ENCODE results near the gene ZNF692. TPM values are rescaled to one million over a fixed set of nuclear protein-coding genes. Genes with fewer than 3 reads are reported as not detected.

Gene ZNF692
- total and polyA plus RNA-seq, 2 of the 13 experiments (the other 11 are each of a cell fraction or from before 2014, with no cell fraction given) = 27.3 to 45.8 TPM

DNA sequence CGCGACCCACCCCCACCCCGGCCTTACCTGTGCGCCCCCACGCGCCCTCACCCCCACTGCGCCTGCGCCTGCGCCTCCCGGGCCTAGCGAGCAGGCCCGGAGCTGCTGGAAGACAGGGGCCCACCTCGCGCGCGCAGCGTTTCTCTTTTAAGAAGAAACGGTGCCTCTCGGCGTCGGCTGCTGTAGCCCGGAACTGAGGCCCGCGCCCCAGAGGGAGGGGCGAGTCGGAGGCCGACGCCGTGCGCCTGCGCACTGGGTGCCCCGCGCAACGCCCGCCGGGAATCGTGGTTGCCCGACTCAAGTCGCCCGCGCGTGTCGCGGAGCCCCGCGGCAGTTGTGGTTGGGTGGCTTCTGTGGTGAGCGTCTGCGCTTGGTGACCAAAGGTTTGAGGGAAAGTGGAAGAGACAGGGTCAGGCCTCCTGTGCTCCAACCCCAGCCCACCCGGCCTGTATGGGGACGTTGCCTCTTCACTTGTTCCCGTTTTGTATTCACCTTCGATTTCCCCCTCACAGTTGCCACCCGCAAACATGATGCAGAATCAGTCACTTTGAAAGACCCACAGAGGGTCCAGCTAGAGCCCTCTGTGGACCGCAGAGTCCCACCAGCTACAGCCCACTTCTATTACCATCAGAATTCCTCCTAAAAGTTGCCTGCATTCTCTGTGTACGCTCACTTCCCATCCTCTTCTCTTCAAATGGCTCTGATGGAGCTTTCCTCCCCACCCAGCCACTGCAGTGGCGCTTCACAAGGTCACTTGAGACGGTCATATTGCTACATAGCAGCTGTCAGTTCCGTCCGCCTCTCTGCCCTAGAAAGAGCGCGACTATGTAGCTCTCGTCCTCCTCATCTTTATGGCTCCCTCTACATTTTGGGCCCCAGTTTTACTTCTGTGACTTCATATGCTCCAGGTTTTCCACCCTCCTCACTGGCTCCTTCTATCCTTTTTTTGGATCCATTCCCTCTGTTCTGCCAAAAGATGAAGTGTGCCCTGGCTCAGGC, at the start of gene ZNF692 (continued):
- peak; percentile 89 for TF ChIP-seq ZNF143 (CRISPR knock-in tag; IDR thresholded peaks at IDR 0.05)
- TF ChIP-seq HOXA5 (CRISPR knock-in tag; IDR thresholded peaks at IDR 0.05) = peak; percentile 85; the same call in 1 of the 2 replicates
- TF ChIP-seq, protein P1, sequence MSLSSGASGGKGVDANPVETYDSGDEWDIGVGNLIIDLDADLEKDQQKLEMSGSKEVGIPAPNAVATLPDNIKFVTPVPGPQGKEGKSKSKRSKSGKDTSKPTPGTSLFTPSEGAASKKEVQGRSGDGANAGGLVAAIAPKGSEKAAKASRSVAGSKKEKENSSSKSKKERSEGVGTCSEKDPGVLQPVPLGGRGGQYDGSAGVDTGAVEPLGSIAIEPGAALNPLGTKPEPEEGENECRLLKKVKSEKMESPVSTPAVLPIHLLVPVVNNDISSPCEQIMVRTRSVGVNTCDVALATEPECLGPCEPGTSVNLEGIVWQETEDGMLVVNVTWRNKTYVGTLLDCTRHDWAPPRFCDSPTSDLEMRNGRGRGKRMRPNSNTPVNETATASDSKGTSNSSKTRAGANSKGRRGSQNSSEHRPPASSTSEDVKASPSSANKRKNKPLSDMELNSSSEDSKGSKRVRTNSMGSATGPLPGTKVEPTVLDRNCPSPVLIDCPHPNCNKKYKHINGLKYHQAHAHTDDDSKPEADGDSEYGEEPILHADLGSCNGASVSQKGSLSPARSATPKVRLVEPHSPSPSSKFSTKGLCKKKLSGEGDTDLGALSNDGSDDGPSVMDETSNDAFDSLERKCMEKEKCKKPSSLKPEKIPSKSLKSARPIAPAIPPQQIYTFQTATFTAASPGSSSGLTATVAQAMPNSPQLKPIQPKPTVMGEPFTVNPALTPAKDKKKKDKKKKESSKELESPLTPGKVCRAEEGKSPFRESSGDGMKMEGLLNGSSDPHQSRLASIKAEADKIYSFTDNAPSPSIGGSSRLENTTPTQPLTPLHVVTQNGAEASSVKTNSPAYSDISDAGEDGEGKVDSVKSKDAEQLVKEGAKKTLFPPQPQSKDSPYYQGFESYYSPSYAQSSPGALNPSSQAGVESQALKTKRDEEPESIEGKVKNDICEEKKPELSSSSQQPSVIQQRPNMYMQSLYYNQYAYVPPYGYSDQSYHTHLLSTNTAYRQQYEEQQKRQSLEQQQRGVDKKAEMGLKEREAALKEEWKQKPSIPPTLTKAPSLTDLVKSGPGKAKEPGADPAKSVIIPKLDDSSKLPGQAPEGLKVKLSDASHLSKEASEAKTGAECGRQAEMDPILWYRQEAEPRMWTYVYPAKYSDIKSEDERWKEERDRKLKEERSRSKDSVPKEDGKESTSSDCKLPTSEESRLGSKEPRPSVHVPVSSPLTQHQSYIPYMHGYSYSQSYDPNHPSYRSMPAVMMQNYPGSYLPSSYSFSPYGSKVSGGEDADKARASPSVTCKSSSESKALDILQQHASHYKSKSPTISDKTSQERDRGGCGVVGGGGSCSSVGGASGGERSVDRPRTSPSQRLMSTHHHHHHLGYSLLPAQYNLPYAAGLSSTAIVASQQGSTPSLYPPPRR (CRISPR knock-in tag; IDR thresholded peaks at IDR 0.05; ENCODE audit: borderline replicate concordance) = no peak
- TF ChIP-seq, protein P2, sequence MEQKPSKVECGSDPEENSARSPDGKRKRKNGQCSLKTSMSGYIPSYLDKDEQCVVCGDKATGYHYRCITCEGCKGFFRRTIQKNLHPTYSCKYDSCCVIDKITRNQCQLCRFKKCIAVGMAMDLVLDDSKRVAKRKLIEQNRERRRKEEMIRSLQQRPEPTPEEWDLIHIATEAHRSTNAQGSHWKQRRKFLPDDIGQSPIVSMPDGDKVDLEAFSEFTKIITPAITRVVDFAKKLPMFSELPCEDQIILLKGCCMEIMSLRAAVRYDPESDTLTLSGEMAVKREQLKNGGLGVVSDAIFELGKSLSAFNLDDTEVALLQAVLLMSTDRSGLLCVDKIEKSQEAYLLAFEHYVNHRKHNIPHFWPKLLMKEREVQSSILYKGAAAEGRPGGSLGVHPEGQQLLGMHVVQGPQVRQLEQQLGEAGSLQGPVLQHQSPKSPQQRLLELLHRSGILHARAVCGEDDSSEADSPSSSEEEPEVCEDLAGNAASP (CRISPR knock-in tag; IDR thresholded peaks at IDR 0.05; ENCODE audit: borderline replicate concordance) = no peak; the same call in 1 of the 2 replicates
- TF ChIP-seq ZNF605 (CRISPR knock-in tag; IDR thresholded peaks at IDR 0.05) = no peak; the same call in 1 of the 2 replicates
- TF ChIP-seq PHF5A (CRISPR knock-in tag; IDR thresholded peaks at IDR 0.05; ENCODE audit: low read depth, unreplicated experiment) = no peak
- no peak for TF ChIP-seq ZNF652 (CRISPR knock-in tag; IDR thresholded peaks at IDR 0.05; ENCODE audit: borderline replicate concordance, low read depth)
- no peak for TF ChIP-seq ZNF737 (CRISPR knock-in tag; IDR thresholded peaks at IDR 0.05; ENCODE audit: borderline replicate concordance)
- TF ChIP-seq IRF2 (CRISPR knock-in tag; IDR thresholded peaks at IDR 0.05) = no peak
- TF ChIP-seq ELF1 (CRISPR knock-in tag; IDR thresholded peaks at IDR 0.05) = peak; percentile 89
- no peak for TF ChIP-seq SMAD1 (CRISPR knock-in tag; IDR thresholded peaks at IDR 0.05; ENCODE audit: borderline replicate concordance, low read depth)
- TF ChIP-seq MATR3 (CRISPR knock-in tag; IDR thresholded peaks at IDR 0.05) = no peak
- no peak for TF ChIP-seq MIER2 (CRISPR knock-in tag; IDR thresholded peaks at IDR 0.05)
- peak; percentile 57; the same call in 1 of the 2 replicates for TF ChIP-seq ZFP90 (CRISPR knock-in tag; IDR thresholded peaks at IDR 0.05; ENCODE audit: borderline replicate concordance)
- TF ChIP-seq, protein P3, sequence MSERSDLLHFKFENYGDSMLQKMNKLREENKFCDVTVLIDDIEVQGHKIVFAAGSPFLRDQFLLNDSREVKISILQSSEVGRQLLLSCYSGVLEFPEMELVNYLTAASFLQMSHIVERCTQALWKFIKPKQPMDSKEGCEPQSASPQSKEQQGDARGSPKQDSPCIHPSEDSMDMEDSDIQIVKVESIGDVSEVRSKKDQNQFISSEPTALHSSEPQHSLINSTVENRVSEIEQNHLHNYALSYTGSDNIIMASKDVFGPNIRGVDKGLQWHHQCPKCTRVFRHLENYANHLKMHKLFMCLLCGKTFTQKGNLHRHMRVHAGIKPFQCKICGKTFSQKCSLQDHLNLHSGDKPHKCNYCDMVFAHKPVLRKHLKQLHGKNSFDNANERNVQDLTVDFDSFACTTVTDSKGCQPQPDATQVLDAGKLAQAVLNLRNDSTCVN (CRISPR knock-in tag; IDR thresholded peaks at IDR 0.05; ENCODE audit: borderline replicate concordance) = no peak
- 0 out of 2 replicates have a peak, but pooled peaks have one; percentile 35 for TF ChIP-seq SP140L (CRISPR knock-in tag; IDR thresholded peaks at IDR 0.05; ENCODE audit: borderline replicate concordance)
- TF ChIP-seq SP5 (CRISPR knock-in tag; IDR thresholded peaks at IDR 0.05; ENCODE audit: borderline replicate concordance, low read depth) = no peak
- TF ChIP-seq ZKSCAN8 (CRISPR knock-in tag; IDR thresholded peaks at IDR 0.05; ENCODE audit: borderline replicate concordance) = no peak
- TF ChIP-seq HOXA7 (CRISPR knock-in tag; IDR thresholded peaks at IDR 0.05) = no peak
- TF ChIP-seq ZNF614 (CRISPR knock-in tag; IDR thresholded peaks at IDR 0.05; ENCODE audit: borderline replicate concordance) = 0 out of 2 replicates have a peak, but pooled peaks have one; percentile 53
- TF ChIP-seq, protein P4, sequence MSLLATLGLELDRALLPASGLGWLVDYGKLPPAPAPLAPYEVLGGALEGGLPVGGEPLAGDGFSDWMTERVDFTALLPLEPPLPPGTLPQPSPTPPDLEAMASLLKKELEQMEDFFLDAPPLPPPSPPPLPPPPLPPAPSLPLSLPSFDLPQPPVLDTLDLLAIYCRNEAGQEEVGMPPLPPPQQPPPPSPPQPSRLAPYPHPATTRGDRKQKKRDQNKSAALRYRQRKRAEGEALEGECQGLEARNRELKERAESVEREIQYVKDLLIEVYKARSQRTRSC (CRISPR knock-in tag; IDR thresholded peaks at IDR 0.05; ENCODE audit: low read depth) = no peak

Measured in HepG2 (cell line).